Germinal center (tissue), 1 donor: ENCODE data around the gene RIPOR2.

Experiments used
- DNase-seq: peaks from one replicate; pipeline ENCODE4 v3.0.0; 2012; ENCODE audit warnings: mixed read lengths, low spot score

RIPOR2 gene, protein sequence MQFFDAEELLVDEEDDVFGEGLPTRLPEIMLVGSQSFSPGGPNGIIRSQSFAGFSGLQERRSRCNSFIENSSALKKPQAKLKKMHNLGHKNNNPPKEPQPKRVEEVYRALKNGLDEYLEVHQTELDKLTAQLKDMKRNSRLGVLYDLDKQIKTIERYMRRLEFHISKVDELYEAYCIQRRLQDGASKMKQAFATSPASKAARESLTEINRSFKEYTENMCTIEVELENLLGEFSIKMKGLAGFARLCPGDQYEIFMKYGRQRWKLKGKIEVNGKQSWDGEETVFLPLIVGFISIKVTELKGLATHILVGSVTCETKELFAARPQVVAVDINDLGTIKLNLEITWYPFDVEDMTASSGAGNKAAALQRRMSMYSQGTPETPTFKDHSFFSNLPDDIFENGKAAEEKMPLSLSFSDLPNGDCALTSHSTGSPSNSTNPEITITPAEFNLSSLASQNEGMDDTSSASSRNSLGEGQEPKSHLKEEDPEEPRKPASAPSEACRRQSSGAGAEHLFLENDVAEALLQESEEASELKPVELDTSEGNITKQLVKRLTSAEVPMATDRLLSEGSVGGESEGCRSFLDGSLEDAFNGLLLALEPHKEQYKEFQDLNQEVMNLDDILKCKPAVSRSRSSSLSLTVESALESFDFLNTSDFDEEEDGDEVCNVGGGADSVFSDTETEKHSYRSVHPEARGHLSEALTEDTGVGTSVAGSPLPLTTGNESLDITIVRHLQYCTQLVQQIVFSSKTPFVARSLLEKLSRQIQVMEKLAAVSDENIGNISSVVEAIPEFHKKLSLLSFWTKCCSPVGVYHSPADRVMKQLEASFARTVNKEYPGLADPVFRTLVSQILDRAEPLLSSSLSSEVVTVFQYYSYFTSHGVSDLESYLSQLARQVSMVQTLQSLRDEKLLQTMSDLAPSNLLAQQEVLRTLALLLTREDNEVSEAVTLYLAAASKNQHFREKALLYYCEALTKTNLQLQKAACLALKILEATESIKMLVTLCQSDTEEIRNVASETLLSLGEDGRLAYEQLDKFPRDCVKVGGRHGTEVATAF

DNA sequence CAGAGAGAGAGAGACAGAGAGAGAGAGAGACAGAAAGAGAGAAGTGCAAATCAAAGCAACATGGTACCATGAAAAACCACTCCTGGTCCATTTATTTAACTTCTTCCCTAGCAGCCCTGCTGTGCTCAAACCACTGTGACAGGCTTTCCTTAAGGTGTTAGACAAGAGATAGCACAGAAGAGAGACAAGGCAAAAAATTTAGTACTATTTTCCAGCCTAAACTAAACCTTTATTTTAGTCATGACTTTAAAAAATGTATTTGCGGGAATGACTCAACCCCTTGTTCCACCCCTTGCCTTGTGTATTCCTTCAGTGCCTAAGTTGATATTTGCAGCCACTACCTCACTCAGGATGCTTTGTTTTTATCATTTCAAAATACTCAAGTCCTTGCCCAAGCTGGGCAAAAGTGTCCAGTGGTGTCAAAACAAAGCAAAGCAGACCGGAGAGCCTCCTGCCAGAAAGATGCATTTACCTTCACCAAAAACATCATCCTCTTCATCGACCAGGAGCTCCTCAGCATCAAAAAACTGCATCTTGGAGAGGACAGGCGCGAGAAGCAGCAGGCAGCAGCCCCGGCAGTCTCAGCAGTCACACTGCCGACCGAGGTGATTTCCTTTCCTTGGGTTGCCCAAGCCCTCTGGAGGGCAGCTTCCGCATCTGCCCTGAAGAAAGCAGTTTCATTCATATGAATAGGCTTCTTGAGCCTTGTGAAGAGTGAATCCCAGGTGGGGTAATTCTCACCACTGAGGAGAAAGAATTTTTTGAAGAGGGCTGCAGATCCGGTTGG, at the start of gene RIPOR2:
Gene RIPOR2 (minus strand): TSS at position 595 of the 787 bp plus-strand sequence. CDS start 62 bp downstream, at position 533.
- DNase-seq: peak; percentile 63

DNA sequence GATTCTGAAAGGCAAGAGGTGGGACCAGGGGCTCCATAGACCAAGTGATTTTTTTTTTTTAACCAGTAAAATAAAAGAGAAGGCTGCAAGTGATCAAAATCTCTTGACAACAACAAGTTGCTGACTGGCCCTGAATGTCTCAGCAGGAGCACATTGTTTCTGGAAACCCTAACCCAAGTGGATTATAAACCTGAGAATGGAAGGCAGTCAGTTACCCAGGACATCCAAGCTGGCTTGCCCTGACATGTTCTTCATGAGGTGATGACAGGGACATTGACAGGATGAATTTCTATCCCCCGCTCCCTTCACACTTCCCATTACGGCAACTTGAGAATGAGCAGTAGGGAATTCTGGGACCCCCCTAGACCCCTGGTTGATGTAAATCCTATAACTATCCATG, 49.6 kb upstream of the RIPOR2 start:
- no peak for DNase-seq

- no peak for DNase-seq
These were observed 46.5 kb upstream of the RIPOR2 start for GRCh38 chr6:24982231-24982630.

DNA sequence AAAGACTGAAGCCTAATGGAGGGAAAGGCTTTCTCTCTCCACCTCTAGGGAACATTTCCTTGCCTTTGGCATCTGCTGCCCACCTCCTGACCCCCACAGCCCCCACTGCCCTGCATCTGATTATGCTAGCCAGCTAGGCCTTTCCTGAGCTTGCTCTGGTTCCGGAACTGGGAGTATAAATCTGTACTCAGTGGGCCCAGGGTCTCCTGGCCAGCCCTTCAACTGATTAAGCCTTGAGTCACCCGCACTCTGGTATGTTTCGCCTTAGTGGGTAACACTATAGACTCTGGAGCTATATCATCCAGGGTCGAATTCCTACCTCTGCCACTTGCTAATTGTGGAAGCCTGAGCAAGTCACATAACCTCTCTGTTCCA, 45.6 kb upstream of the RIPOR2 start:
- no peak for DNase-seq

DNA sequence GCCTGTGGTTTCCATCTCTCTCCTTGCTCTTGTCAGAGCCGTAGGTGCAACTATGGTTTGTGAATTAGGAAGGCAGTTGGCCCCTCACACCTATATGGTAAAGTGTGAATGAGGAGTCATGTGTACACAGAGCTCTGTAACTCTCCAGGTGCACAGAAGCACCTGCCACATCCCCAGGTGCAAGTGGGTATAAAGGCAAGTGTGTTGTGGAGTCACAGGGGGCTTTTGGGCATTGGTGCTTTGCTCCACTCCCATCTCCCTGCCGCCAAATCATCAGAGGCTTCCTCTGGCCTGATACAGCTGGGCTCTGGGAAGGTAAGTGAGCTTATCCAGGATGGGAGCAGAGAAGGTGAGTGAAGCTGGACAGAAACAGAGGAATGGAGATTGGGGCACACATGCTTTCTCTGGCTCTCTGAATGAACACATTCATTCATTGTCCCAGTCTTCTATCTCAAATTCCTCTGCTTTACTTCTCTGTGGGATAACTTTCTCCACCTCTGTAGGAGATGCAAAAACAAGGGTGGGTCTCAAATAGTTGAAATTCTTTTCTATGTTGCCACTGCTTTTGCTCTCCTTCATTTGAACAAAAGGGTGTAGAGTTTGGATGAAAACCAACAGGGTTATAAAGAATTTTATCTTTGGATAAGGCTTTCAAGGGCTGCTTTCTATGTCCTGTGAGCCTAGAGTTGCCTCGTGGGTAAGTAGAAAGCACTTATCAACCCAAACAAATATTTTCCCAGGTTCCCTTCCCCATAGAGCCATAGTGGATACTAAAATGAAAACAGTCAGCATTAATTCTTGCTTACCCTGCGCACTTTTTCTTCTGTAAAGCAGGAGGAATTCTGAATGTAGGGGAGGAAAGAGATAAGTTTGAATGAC, 45.0 kb upstream of the RIPOR2 start:
- DNase-seq: no peak

DNA sequence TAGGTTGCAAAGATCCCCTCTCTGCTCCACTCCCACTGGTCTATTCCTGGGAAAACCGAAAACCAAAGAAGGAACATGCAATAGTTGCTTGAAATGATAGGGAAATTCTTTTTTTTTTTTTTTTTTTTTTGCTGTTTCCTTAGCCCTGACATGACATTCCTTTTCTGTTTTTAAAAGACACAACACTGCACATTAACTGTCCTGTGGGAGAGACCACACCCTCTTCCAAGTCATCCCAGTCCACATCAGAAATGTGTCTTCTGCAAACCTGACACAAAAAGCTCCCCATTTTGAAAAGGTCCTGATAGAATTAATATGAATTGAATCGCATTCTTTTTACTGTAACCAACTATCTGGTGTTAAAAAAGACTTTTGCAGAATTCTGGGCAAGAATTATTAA, 43.4 kb upstream of the RIPOR2 start:
- DNase-seq: no peak

GRCh38 chr6:24974182-24975171, 38.7 kb upstream of the RIPOR2 start:
- DNase-seq: no peak

DNA sequence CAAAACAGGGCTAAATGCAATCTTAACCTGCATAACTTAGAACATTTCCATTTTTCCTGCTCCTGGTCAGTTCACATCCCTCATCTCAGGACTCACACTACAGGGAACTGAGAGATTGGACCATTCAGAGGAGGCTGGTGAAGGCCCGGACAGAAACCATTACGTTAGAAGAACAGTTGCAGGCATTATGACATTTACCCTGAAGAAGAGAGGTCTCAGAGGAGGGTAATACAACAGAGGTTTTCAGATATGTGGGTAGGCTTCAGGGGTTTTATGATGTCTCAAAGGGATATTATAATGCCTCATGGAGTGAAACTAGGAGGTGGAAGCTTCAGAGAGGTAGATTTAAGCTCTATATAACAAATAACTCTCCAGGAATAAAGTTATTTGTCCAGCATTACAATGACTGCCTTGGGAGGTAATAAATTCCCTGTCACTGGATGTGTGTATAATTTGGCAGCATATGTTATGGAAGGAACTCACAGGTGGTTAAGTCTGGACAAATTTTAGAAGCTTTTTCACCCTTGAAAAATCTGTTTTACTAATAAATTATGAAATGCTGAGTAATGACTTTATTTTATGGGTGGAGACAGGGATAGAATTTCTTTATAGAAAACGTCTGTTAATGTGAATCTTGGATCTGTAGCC, 36.7 kb upstream of the RIPOR2 start:
- DNase-seq: no peak

GRCh38 chr6:24971067-24971466, 35.3 kb upstream of the RIPOR2 start:
- DNase-seq: no peak

DNA sequence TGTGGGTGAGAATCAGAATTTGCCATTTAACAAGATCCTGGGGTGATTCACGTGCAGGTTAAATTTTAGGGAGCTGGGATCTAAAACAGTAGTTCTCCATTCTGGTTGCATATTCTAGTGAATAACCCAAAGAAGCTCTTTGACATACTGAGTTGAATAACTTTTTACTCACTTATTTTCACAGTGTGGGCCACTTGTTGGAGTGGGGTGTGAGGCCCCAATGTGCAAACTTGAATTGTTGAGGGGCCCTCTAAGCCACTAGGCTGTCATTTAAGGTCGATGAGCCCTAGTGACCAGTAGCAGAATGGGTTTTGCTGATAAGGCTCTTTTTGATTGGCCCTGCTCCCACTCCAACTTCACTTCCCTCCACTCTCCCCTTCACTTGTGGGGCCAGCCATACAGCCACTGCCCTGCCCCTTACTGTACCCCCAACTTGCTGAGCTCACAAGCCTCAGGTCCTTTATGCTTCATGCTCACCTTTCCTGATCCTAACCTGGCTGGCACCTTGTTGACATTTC, 33.6 kb upstream of the RIPOR2 start:
- no peak for DNase-seq

DNA sequence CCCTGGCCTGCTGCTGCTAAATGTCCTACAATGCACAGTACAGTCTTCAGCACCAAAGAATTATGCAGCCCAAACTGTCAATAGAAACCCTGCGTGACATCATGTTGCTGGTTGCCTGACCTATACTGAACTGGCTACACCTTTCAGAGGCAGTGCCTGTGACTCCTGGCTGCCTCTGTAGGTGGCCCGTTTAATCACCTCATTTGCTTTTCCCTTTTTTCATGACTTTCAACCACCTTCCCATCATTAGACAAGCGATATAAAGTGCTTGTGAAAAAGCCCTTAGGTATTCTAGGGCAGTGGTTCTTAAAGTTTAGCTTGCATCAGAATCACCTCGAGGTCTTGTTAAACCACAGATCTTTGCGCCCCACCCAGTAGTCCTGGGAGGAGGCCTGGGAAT, 33.0 kb upstream of the RIPOR2 start:
- no peak for DNase-seq

- no peak for DNase-seq
These were observed 31.5 kb upstream of the RIPOR2 start for GRCh38 chr6:24967211-24967610.

DNA sequence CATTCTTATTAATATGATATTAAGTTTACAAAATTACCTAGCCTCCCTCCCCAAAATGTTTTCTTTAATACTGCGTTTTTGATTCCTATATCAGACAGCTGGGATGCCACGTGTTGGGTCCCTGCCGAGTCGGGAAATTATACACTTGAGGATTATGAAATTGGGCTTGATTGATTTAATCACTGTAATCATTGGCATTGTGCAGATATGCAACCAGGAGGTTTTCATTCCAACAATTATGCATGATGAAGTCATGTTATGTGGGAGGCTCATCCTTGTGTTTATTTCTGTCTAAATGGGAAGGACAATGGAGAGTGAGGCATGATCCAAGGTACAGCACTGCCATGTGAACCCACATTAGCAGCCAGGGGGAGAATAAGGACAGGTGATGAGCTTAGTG, 30.6 kb upstream of the RIPOR2 start:
- no peak for DNase-seq

DNA sequence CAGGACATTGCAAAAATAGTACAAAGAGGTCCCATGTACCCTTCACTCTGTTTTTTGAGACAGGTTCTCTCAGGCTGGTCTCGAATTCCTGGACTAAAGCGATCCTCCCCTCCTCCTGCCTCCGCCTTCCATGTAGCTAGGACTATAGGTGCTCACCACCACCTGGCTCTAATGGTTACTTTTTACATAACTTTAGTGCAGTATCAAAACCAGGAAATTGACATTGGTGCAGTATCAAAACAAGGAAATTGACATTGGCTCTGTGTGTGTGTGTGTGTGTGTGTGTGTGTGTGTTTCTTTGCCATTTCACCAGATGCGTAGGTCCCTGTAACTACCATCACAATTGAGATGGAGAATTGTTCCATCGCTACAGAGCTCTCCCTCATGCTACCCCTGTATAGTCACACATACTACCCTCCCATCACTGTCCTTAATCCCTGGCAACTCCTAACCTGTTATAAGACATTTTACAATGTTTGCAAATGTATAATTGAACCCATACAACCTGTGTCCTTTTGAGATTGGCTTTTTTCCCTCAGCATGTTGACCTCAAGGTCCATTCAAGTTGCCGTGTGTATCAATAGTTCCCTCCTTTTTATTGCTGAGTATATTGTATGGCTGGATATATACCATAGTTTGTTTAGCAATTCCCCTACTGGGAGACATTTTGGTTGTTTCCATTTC, 28.3 kb upstream of the RIPOR2 start:
- no peak for DNase-seq

- DNase-seq: no peak
These were observed 27.6 kb upstream of the RIPOR2 start for GRCh38 chr6:24963339-24963738.

GRCh38 chr6:24961852-24962251, 26.1 kb upstream of the RIPOR2 start:
- no peak for DNase-seq

DNA sequence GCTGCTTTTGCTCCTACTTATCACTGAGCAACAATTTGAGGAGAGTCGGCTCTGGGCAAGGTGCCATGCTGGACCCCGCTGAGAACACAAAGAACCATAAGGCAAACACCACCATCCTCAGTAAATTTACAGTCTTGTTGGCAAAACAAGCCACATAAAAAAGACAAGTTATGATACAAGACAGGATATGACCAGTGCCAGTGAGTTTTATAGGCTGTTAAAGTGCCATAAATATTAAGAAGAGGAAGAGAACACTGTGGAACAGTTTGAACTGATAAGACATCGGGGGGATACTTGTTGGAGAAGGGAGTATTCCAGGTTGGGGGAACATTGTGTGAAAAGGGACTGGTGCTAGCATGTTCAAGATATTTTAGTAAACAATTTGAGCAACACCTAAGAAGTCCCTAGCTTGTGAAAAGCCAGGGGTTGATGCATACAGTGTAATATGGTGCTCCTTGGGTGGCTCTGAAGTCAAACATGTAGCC, 25.3 kb upstream of the RIPOR2 start:
- DNase-seq: no peak

DNA sequence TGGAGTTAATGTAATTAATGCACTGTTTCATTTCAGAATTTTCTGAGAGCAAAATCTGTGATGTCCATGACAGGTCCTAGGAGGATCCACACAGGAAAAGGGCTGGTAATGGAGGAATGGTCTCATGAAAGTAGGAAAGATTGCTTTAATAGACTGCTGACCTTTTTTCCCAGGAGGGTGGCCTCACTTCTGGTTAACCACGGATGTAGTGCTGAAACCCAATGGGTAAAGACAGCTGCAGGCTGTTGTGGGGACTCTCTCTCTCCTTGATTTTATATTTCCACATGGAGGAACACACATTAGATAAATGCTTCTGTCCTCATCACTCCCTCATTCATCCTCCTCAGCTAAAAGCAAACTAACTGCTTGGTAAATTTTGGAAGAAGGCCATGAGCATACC, 23.6 kb upstream of the RIPOR2 start:
- no peak for DNase-seq
